ENCODE results near the gene TPPP. TPM values are rescaled to one million over a fixed set of nuclear protein-coding genes. Genes with fewer than 3 reads are reported as not detected.

TPPP gene
- total RNA-seq, 3 donors from 2014 or later (not counting 1 experiment from before 2014, with no cell fraction given): 0.24 to 1.3 (median 1.2) TPM

DNA sequence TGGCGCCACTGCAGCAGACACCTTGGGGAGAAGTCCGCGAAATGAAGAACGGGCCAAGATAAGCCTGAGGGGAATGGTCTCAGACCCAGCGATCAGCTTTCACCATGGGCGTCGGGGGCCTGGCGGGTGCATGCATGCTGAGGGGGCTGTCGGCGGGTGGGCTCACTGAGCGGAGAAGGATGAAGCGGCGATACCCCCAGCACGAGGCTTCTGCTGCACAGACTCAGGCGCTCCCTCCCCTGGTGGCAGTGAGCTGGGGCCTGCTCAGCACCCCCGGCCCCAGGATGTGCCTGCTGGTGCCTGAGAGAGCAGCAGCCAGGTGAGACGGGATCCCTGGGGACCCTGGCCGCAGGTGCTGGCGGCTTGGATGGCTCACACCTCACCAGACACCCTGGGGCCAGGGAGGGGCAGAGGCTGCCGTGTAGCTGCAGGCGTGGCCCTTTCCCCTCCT is 49.8 kb downstream of the TPPP start:
- intact Hi-C loops (cut with micrococcal nuclease): no loop called here
- no peak for DNase-seq
- TF ChIP-seq, protein P1, sequence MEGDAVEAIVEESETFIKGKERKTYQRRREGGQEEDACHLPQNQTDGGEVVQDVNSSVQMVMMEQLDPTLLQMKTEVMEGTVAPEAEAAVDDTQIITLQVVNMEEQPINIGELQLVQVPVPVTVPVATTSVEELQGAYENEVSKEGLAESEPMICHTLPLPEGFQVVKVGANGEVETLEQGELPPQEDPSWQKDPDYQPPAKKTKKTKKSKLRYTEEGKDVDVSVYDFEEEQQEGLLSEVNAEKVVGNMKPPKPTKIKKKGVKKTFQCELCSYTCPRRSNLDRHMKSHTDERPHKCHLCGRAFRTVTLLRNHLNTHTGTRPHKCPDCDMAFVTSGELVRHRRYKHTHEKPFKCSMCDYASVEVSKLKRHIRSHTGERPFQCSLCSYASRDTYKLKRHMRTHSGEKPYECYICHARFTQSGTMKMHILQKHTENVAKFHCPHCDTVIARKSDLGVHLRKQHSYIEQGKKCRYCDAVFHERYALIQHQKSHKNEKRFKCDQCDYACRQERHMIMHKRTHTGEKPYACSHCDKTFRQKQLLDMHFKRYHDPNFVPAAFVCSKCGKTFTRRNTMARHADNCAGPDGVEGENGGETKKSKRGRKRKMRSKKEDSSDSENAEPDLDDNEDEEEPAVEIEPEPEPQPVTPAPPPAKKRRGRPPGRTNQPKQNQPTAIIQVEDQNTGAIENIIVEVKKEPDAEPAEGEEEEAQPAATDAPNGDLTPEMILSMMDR (IDR thresholded peaks at IDR 0.05): no peak

DNA sequence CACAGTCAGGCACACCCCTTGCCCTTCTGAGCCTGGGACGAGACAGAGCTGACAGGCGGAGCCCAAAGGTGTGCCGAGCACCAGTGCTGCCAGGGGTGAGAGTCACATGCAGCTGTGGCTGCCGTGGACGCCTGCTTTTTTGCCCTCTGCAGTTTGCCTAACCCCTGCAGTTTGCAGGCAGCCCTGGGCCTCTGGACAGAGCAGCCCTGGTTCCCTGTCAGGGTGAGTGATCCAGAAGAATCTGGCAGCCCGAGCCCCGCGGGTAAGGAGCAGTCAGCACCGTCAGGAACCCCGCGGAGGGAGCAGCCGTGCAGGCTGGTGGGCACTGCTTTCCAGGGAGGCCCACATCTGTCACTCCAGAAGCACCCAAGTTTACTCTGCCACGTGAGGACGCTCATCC is 50.7 kb downstream of the TPPP start:
- WGBS (ENCODE audit: insufficient coverage): 96% methylated on average over 14 of the region's 14 CpGs

More for the DNA sequence above, 49.8 kb downstream of the TPPP start:
- Mint-ChIP-seq H3K27ac (no peak overlapping the region), H3K36me3 (peaks cover 8% of the 10 kb centered on the region), H3K9me3 (no peaks in the 10 kb centered on the region), H3K4me1 (peaks cover 0 to 5% of the 10 kb centered on the region in 2 donors), H3K27me3 (ENCODE audit: low read depth in 2 of 2) (no peaks in the 10 kb centered on the region), H3K4me3 (no peak overlapping the region)
- no peaks in the 10 kb centered on the region for H3K4me1 ChIP-seq (ENCODE audit: control insufficient read depth, insufficient read depth, low read length)
- H3K36me3 ChIP-seq (ENCODE audit: control insufficient read depth, insufficient read depth, low read length): peaks cover 18% of the 10 kb centered on the region
- WGBS (ENCODE audit: insufficient coverage): 91% methylated on average over 21 of the region's 21 CpGs
- H3K27ac ChIP-seq (ENCODE audit: low read length): no peak overlapping the region
- ATAC-seq: no peak
- no peaks in the 10 kb centered on the region for H3K27me3 ChIP-seq (ENCODE audit: control insufficient read depth, insufficient read depth, low read length)
- H3K9me3 ChIP-seq (ENCODE audit: control insufficient read depth, insufficient read depth, low read length): peaks cover 6% of the 10 kb centered on the region
- H3K4me3 ChIP-seq (ENCODE audit: low read length): no peak overlapping the region

DNA sequence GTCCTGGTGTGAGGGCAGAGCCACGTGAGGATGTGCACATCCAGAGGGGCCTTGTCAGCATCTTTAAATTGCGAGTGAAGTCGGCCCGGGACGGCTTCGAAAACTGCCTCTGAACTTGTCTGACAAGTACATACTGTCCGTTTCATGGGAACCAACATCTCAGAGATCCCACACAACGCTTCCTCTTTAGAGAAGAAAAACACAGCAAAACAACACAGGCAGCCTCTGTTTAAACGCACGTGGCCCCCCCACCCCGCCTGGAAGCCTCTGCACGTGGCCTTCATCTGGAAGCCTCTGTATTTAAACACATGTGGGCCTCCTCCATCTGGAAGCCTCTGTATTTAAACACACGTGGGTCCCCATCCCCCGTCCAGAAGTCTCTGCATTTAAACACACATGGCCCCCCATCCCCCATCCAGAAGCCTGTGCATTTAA is 51.8 kb downstream of the TPPP start:
- Histone ChIP-seq H3K4me3 (ENCODE audit: low read length) (no peak overlapping the region), H3K9me3 (ENCODE audit: control insufficient read depth, insufficient read depth, low read length) (no peaks in the 10 kb centered on the region), H3K27me3 (ENCODE audit: control insufficient read depth, insufficient read depth, low read length) (no peaks in the 10 kb centered on the region), H3K4me1 (ENCODE audit: control insufficient read depth, insufficient read depth, low read length) (no peaks in the 10 kb centered on the region), H3K36me3 (ENCODE audit: control insufficient read depth, insufficient read depth, low read length) (peaks cover 22% of the 10 kb centered on the region), H3K27ac (ENCODE audit: low read length) (no peak overlapping the region)
- no peak for DNase-seq
- Mint-ChIP-seq H3K27ac (no peak overlapping the region), H3K27me3 (ENCODE audit: low read depth in 2 of 2) (no peaks in the 10 kb centered on the region), H3K9me3 (no peaks in the 10 kb centered on the region), H3K4me3 (no peak overlapping the region), H3K4me1 (no peaks in the 10 kb centered on the region), H3K36me3 (peaks cover 8% of the 10 kb centered on the region)
- no peak for ATAC-seq
- intact Hi-C loops (cut with micrococcal nuclease): no loop called here
- 97% methylated on average over 14 of the region's 14 CpGs for WGBS (ENCODE audit: insufficient coverage)
- TF ChIP-seq, protein P1 (IDR thresholded peaks at IDR 0.05): no peak

More for the DNA sequence above, 50.7 kb downstream of the TPPP start:
- Mint-ChIP-seq H3K9me3 (no peaks in the 10 kb centered on the region), H3K27ac (no peak overlapping the region), H3K36me3 (peaks cover 8% of the 10 kb centered on the region), H3K4me1 (peaks cover 0 to 5% of the 10 kb centered on the region in 2 donors), H3K4me3 (no peak overlapping the region), H3K27me3 (ENCODE audit: low read depth in 2 of 2) (no peaks in the 10 kb centered on the region)
- H3K27me3 ChIP-seq (ENCODE audit: control insufficient read depth, insufficient read depth, low read length): no peaks in the 10 kb centered on the region
- TF ChIP-seq, protein P1 (IDR thresholded peaks at IDR 0.05): no peak
- peaks cover 23% of the 10 kb centered on the region for H3K36me3 ChIP-seq (ENCODE audit: control insufficient read depth, insufficient read depth, low read length)
- peaks cover under 1% of the 10 kb centered on the region for H3K9me3 ChIP-seq (ENCODE audit: control insufficient read depth, insufficient read depth, low read length)
- no peaks in the 10 kb centered on the region for H3K4me1 ChIP-seq (ENCODE audit: control insufficient read depth, insufficient read depth, low read length)
- ATAC-seq (no peak), DNase-seq (no peak)
- H3K4me3 ChIP-seq (ENCODE audit: low read length): no peak overlapping the region
- H3K27ac ChIP-seq (ENCODE audit: low read length): no peak overlapping the region
- intact Hi-C loops (cut with micrococcal nuclease): no loop called here
